NCI-H2227 (cell line): ENCODE measurements around the gene TRIM54.
"Not testable (repeated sequence)": the region's sequence is repeated elsewhere in the genome, so short reads cannot be mapped to it uniquely, and the experiment has no call there.

Source experiments
- DNase-seq: peaks from one replicate; lab custom pipeline; 2025; ENCODE audit not compliant: unreplicated experiment; lab: John Stamatoyannopoulos, UW

Gene TRIM54

GRCh38 chr2:27281442-27281841 lies 787 bp upstream of the TRIM54 start:
- DNase-seq = no peak

DNA sequence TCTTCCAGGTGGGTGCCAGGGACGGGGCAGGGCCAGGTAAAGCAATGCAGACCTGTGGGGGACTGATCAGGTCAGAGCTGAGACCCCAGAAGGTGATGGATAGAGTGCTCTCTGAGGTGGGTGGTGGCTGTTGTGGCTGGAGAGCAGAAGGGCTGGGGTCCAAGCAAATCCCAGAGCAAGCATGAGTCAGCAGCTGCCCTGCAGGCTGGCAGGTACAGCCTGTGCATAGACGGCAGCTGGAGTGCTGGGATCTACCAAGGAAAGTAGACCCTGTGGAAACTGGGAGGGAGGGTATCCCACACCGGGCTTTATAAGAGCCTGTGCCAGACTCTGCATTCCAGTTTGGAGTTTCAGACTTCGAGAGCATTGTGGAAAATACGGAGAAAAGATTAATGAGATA lies 663 bp downstream of the TRIM54 start:
- DNase-seq = no peak

DNA sequence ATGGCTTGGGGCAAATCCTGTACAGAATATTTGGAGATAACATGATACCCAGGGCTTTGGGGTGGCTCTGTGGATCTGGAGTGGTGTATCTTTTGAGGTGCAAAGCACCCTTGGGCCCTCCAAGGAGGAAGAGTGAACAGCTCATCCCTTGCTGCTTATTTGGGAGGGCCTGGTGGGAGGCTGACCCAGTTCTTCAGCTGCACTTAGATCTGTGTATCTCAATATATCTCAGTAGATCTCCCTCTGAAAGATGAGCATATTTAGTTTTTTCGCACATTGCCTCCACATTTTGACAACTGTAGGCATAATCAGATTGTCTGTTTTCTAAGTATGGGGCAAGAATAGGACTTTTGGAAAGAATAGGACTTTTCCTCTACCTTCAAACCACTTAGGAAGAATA lies 2.8 kb downstream of the TRIM54 start:
- DNase-seq = no peak

- DNase-seq = no peak
Measured at GRCh38 chr2:27285481-27285880, 3.3 kb downstream of the TRIM54 start.

DNA sequence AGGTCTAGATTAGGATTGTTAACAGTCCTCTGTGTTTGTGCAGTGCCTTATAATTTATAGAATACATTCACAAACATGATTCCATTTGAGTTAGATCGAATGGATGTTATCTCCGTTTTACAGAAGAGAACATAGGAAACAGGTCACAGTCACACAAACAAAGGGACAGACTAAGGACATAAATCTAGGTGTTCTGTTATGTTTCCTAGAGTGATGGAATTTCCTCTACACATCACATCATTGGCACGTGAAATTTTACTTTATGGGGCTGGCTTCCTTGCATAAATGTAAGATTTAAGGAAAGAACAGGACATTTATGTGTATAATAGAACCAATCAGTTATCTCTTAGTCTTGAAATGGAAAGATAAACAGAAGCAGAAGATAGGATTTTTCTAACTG lies 6.4 kb downstream of the TRIM54 start:
- DNase-seq = no peak

DNA sequence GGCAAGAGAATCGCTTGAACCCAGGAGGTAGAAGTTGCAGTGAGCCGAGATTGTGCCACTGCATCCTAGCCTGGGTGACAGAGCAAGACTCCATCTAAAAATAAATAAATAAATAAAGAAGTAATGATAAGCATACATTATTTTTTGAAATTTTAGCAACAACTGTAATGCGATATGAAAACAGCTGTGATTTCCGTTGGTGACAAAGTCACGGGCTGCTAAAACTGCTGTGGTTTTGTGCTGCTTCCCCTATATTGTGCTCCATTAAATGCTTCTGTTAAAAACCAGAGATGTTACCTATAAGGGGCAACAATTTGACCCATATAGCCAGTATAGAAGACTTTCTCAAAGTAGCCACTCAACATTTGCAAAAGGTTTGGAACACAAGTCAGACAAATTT lies 8.3 kb downstream of the TRIM54 start:
- DNase-seq = no peak

DNA sequence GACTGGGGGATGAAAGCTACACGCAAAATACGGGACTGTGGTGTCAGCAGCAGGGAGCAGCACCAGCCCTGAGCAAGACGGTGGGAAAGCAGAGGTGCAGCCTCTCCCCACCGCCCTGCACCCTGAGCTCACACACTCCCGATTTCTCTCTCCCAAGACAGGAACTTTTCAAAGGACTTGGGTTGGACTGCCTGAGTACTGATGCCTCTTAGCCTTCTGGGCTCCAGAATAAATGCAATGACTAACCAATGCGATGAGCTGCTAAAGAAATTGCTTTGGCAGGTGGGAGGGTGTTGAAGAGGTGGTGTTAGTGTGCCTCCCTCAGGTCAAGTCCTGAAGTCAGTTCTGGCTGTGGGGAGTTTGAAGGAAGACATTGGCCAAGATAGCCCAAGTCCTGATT lies 9.6 kb downstream of the TRIM54 start:
- no peak for DNase-seq

GRCh38 chr2:27294928-27295327 lies 12.7 kb downstream of the TRIM54 start:
- DNase-seq = no peak

DNA sequence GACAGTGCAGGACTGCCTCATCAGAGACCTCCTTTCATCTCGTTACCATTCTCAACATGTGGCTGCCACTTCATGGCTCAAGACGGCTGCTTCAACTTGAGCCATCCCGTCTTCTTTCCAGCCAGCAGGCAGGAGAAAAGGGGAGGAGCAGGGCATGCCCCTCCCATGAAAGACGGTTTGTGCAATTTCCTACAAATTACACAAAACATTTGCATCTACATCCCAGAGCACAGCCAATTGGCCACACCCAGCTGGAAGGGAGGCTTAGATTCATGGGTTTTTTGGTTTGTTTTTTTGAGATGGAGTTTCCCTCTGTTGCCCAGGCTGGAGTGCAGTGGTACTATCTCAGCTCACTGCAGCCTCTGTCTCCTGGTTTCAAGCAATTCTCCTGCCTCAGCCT lies 14.3 kb downstream of the TRIM54 start:
- DNase-seq = no peak

- DNase-seq = no peak
Measured at GRCh38 chr2:27297195-27297594, 15.0 kb downstream of the TRIM54 start.

GRCh38 chr2:27298391-27299080 lies 16.3 kb downstream of the TRIM54 start:
- no peak for DNase-seq

DNA sequence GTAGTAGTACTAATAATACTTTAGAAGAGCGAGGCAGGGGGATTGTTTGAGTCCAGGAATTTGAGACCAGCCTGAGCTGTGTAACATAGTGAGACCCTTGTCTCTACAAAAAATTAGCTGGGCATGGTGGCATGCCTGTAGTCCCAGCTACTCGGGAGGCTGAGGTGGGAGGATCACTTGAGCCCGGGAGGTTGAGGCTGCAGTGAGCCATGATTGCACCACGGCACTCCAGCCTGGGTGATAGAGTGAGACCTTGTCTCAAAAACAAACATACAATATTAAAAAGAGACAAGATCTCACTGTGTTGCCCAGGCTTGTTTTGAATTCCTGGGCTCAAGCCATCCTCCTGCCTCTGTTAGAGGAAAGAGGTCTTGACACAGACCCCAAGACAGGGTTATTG lies 18.4 kb downstream of the TRIM54 start:
- not testable (repeated sequence) for DNase-seq

DNA sequence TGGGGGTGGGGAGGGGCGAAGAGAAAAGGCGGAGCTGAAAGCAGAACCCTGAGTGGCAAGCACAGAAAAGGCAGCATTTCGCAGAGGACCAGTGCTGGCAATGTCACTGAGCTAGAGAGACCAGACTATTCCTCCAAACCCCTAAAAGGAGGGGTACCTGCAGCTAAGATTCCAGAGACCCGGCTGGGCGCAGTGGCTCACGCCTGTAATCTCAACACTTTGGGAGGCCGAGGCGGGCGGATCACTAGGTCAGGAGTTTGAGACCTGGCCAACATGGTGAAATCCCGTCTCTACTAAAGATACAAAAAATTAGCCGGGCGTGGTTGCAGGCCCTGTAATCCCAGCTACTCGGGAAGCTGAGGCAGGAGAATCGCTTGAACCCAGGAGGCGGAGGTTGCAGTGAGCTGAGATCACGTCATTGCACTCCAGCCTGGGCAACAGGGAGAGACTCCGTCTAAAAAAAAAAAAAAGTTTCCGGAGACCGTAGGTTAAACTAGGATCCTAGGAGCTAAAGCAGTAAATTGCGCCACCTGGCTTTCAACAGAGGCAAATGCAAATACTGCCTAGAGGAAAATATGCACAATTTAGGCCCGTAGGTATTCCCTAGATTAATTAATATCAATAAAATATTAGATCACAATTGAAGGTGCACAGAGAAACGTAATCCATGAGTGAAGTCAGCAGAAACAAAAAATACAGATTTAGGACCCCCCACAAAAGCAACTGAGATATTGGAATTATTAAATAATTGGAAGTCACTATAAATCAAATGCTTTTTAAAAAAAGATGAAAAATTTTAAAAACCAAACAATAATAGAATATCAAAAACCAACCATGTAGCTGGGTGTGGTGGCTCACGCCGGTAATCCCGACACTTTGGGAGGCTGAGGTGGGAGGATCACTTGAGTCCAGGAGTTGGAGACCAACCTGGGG lies 21.1 kb downstream of the TRIM54 start:
- DNase-seq = peak; percentile 84

- no peak for DNase-seq
Measured at GRCh38 chr2:27304488-27305240, 22.4 kb downstream of the TRIM54 start.

- DNase-seq = no peak
Measured at GRCh38 chr2:27305516-27305915, 23.3 kb downstream of the TRIM54 start.

DNA sequence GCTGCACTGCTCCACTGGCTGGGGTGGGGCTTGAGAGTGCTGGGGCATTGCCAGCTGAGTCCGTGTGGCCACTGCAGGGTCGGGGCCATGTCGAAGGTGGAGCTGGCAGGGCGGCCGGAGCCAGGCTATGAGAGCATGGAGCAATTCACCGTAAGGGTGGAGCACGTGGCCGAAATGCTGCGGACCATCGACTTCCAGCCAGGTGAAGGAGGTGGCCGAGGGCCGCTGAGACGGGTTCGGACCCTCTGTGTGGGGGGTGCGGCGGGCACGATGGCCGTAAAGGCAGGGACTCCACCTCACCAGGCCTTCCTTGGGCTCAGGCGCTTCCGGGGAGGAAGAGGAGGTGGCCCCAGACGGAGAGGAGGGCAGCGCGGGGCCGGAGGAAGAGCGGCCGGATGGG lies 23.9 kb downstream of the TRIM54 start:
- DNase-seq = no peak

GRCh38 chr2:27306573-27307286 lies 24.5 kb downstream of the TRIM54 start:
- DNase-seq = peak; percentile 58

DNA sequence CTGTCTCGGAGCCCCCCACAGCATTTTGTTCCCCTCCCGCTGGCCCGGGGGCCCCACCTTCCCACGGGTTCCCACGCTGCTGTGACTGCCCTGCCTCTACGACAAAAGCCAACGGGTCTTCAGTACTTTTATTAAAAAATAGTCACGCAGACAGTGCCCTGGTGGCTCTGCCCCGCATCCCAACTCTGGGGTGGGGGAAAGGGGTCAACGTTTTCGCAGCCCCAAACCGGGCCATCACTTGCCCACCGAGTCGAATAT lies 25.0 kb downstream of the TRIM54 start:
- DNase-seq = no peak

- peak; percentile 46 for DNase-seq
Measured at GRCh38 chr2:27307545-27308358, 25.5 kb downstream of the TRIM54 start.

- DNase-seq = peak; percentile 67
Measured at GRCh38 chr2:27308359-27308881, 26.2 kb downstream of the TRIM54 start, which contains the start of gene UCN. TSS of gene UCN (minus strand) at chr2:27308445. CDS start at chr2:27307895, 550 bp downstream.
